ENCODE data around the gene MAML3.

Gene MAML3

GRCh38 chr4:139971111-139971510 lies 182.9 kb downstream of the MAML3 start:
- TF ChIP-seq TCF12 (IDR thresholded peaks at IDR 0.05; ENCODE audit: low read depth) (no peak), FOXM1 (IDR thresholded peaks at IDR 0.05; ENCODE audit: borderline replicate concordance, low read depth) (no peak), EGR1 (IDR thresholded peaks at IDR 0.05) (no peak), YY1 (IDR thresholded peaks at IDR 0.05; ENCODE audit: low read depth) (no peak), EP300 (IDR thresholded peaks at IDR 0.05; ENCODE audit: borderline replicate concordance) (no peak), TAF1 (IDR thresholded peaks at IDR 0.05; ENCODE audit: low read depth) (no peak), RAD21 (IDR thresholded peaks at IDR 0.05; ENCODE audit: low read depth) (no peak), CEBPB (IDR thresholded peaks at IDR 0.05) (no peak), CREB1 (IDR thresholded peaks at IDR 0.05; ENCODE audit: low read depth) (no peak), REST (IDR thresholded peaks at IDR 0.05; ENCODE audit: low read depth) (no peak), USF1 (IDR thresholded peaks at IDR 0.05) (no peak), ZBTB7A (IDR thresholded peaks at IDR 0.05; ENCODE audit: low read depth) (no peak), TEAD4 (IDR thresholded peaks at IDR 0.05) (no peak), NFIC (IDR thresholded peaks at IDR 0.05) (no peak), MAX (IDR thresholded peaks at IDR 0.05) (no peak)

- TF ChIP-seq CREB1 (IDR thresholded peaks at IDR 0.05; ENCODE audit: low read depth) (no peak), TCF12 (IDR thresholded peaks at IDR 0.05; ENCODE audit: low read depth) (no peak), REST (IDR thresholded peaks at IDR 0.05; ENCODE audit: low read depth) (no peak), TAF1 (IDR thresholded peaks at IDR 0.05; ENCODE audit: low read depth) (no peak), MAX (IDR thresholded peaks at IDR 0.05) (no peak), RAD21 (IDR thresholded peaks at IDR 0.05; ENCODE audit: low read depth) (no peak), ZBTB7A (IDR thresholded peaks at IDR 0.05; ENCODE audit: low read depth) (no peak), NFIC (IDR thresholded peaks at IDR 0.05) (no peak), EGR1 (IDR thresholded peaks at IDR 0.05) (no peak)
Measured at GRCh38 chr4:139969635-139970266, 184.2 kb downstream of the MAML3 start.

GRCh38 chr4:139968831-139969230 lies 185.2 kb downstream of the MAML3 start:
- no peak for TF ChIP-seq EGR1 (IDR thresholded peaks at IDR 0.05)
- TF ChIP-seq USF1 (IDR thresholded peaks at IDR 0.05), result no peak
- no peak for TF ChIP-seq CREB1 (IDR thresholded peaks at IDR 0.05; ENCODE audit: low read depth)
- TF ChIP-seq EP300 (IDR thresholded peaks at IDR 0.05; ENCODE audit: borderline replicate concordance), result no peak
- TF ChIP-seq FOXM1 (IDR thresholded peaks at IDR 0.05; ENCODE audit: borderline replicate concordance, low read depth), result no peak
- TF ChIP-seq RAD21 (IDR thresholded peaks at IDR 0.05; ENCODE audit: low read depth), result no peak
- TF ChIP-seq TAF1 (IDR thresholded peaks at IDR 0.05; ENCODE audit: low read depth), result no peak
- no peak for TF ChIP-seq CEBPB (IDR thresholded peaks at IDR 0.05)
- TF ChIP-seq MAX (IDR thresholded peaks at IDR 0.05), result no peak
- no peak for TF ChIP-seq REST (IDR thresholded peaks at IDR 0.05; ENCODE audit: low read depth)
- no peak for TF ChIP-seq TCF12 (IDR thresholded peaks at IDR 0.05; ENCODE audit: low read depth)
- TF ChIP-seq ZBTB7A (IDR thresholded peaks at IDR 0.05; ENCODE audit: low read depth), result no peak

- TF ChIP-seq USF1 (IDR thresholded peaks at IDR 0.05) (no peak), FOXM1 (IDR thresholded peaks at IDR 0.05; ENCODE audit: borderline replicate concordance, low read depth) (no peak), TAF1 (IDR thresholded peaks at IDR 0.05; ENCODE audit: low read depth) (no peak), RAD21 (IDR thresholded peaks at IDR 0.05; ENCODE audit: low read depth) (no peak), NFIC (IDR thresholded peaks at IDR 0.05) (no peak), REST (IDR thresholded peaks at IDR 0.05; ENCODE audit: low read depth) (no peak), CEBPB (IDR thresholded peaks at IDR 0.05) (no peak), MAX (IDR thresholded peaks at IDR 0.05) (no peak), YY1 (IDR thresholded peaks at IDR 0.05; ENCODE audit: low read depth) (no peak), ZBTB7A (IDR thresholded peaks at IDR 0.05; ENCODE audit: low read depth) (no peak), CREB1 (IDR thresholded peaks at IDR 0.05; ENCODE audit: low read depth) (no peak), TEAD4 (IDR thresholded peaks at IDR 0.05) (no peak), EGR1 (IDR thresholded peaks at IDR 0.05) (no peak), TCF12 (IDR thresholded peaks at IDR 0.05; ENCODE audit: low read depth) (no peak), EP300 (IDR thresholded peaks at IDR 0.05; ENCODE audit: borderline replicate concordance) (no peak)
Measured at GRCh38 chr4:139966383-139966782, 187.6 kb downstream of the MAML3 start.

Measured in Ishikawa (cell line).